Upper lobe of left lung (tissue), 6 donors: ENCODE data around the gene AFF3. TPM values are rescaled to one million over a fixed set of nuclear protein-coding genes. Genes with fewer than 3 reads are reported as not detected.

ENCODE experiments used
- ATAC-seq, 2 donors: fragments of 200-7000 bp; cut with Tn5 transposase; one replicate each; pipeline ENCODE4 v1.9.1; 2022; ENCODE audit warnings: mild to moderate bottlenecking in 2 of 2, moderate library complexity in 2 of 2; ENCODE audit not compliant: low FRiP score in 2 of 2
- DNase-seq, 2 donors: peaks; one replicate each; pipeline ENCODE4 v3.0.0-alpha.2; 2019 to 2020
- H3K27ac ChIP-seq, 4 donors: fragments of 200-600 bp; sonication (generic); one replicate each; pipeline ENCODE4 v1.5.1; 2016 to 2019
- H3K27me3 ChIP-seq, 4 donors: fragments of 200-600 bp; sonication (generic); one replicate each; pipeline ENCODE4 v1.5.1; 2017 to 2019
- H3K36me3 ChIP-seq, 4 donors: fragments of 200-600 bp; sonication (generic); one replicate each; pipeline ENCODE4 v1.5.1; 2016 to 2019
- H3K4me1 ChIP-seq, 4 donors: fragments of 200-600 bp; sonication (generic); one replicate each; pipeline ENCODE4 v1.5.1; 2018 to 2019
- H3K4me3 ChIP-seq, 4 donors: fragments of 200-600 bp; sonication (generic); one replicate each; pipeline ENCODE4 v1.5.1; 2017 to 2019; ENCODE audit warnings: mild to moderate bottlenecking in 2 of 4, moderate library complexity in 1 of 4
- H3K9me3 ChIP-seq, 4 donors: fragments of 200-600 bp; sonication (generic); one replicate each; pipeline ENCODE4 v1.5.1; 2018 to 2019
- CTCF ChIP-seq, 6 experiments: fragments of 450-650 bp in 4 of 6; fragments of 200-600 bp in 2 of 6; sonication (generic) in 2 of 6; IDR thresholded peaks; one replicate each; pipeline ENCODE4 v1.5.1; 2016 to 2019; ENCODE audit warnings: antibody characterized with exemption in 6 of 6
- EP300 ChIP-seq, 4 donors: sonication (generic); formaldehyde crosslinking; IDR thresholded peaks; one replicate each; pipeline ENCODE4 v1.5.1; 2017; ENCODE audit warnings: antibody characterized with exemption in 4 of 4, control low read depth in 2 of 4
- POLR2A ChIP-seq, 4 donors: fragments of 450-650 bp; IDR thresholded peaks; one replicate each; pipeline ENCODE4 v1.5.1; 2016 to 2017; ENCODE audit warnings: antibody characterized with exemption in 4 of 4, mild to moderate bottlenecking in 2 of 4
- POLR2AphosphoS5 ChIP-seq, 2 donors: sonication (generic); formaldehyde crosslinking; IDR thresholded peaks; one replicate each; pipeline ENCODE4 v1.5.1; 2017; ENCODE audit warnings: antibody characterized with exemption in 2 of 2
- WGBS, 2 donors: methylation state at CpG; one replicate each; pipeline ENCODE4 v1.1.5; 2017 to 2018; 5-methylcytosine and 5-hydroxymethylcytosine counted together
- total RNA-seq, 6 donors: library from RNA; depleted of rRNA in 4 of 6; stranded (reverse); fragments of >200 nt in 4 of 6; gene quantifications; one replicate each; pipeline versions ENCODE4 v1.1.0 to v1.2.1, GENCODE V29; 2016 to 2021
- donor health status: DM: no; HTN: no; CAD: no; lungs with moderate emphysema.
- donor health status: DM: no; HTN: yes; CAD: no; lungs with severe emphysema.

The AFF3 gene
- total RNA-seq, 6 donors from 2014 or later = 21.0 to 195 (median 47.9) TPM

GRCh38 chr2:99926986-99927385 lies 215.4 kb downstream of the AFF3 start:
- no peak for TF ChIP-seq CTCF (IDR thresholded peaks at IDR 0.05)
- no peak for TF ChIP-seq POLR2A (IDR thresholded peaks at IDR 0.05)
- TF ChIP-seq EP300 (IDR thresholded peaks at IDR 0.05) = no peak
- no peak for TF ChIP-seq POLR2AphosphoS5 (IDR thresholded peaks at IDR 0.05)
- no peaks in the 10 kb centered on the region for H3K4me1 ChIP-seq
- H3K9me3 ChIP-seq = no peaks in the 10 kb centered on the region
- no peak overlapping the region for H3K4me3 ChIP-seq
- no peaks in the 10 kb centered on the region for H3K36me3 ChIP-seq
- ATAC-seq = no peak
- no peak for DNase-seq
- no peaks in the 10 kb centered on the region for H3K27me3 ChIP-seq
- no peak overlapping the region for H3K27ac ChIP-seq

- no peak for TF ChIP-seq POLR2A (IDR thresholded peaks at IDR 0.05)
- TF ChIP-seq POLR2AphosphoS5 (IDR thresholded peaks at IDR 0.05) = no peak
- TF ChIP-seq EP300 (IDR thresholded peaks at IDR 0.05) = no peak
- no peak for TF ChIP-seq CTCF (IDR thresholded peaks at IDR 0.05)
- WGBS, 2 donors = 89 to 93% methylated on average over 4 of the region's 4 CpGs
- H3K36me3 ChIP-seq = no peaks in the 10 kb centered on the region
- no peak overlapping the region for H3K27ac ChIP-seq
- no peak overlapping the region for H3K4me3 ChIP-seq
- no peaks in the 10 kb centered on the region for H3K9me3 ChIP-seq
- no peaks in the 10 kb centered on the region for H3K27me3 ChIP-seq
- DNase-seq (no peak), ATAC-seq (no peak)
- no peaks in the 10 kb centered on the region for H3K4me1 ChIP-seq
These were observed 216.4 kb downstream of the AFF3 start for GRCh38 chr2:99925960-99926359.

- H3K9me3 ChIP-seq = no peaks in the 10 kb centered on the region
- WGBS, 2 donors = 89 to 92% methylated on average over 6 of the region's 6 CpGs
- no peaks in the 10 kb centered on the region for H3K27me3 ChIP-seq
- DNase-seq = no peak
- no peaks in the 10 kb centered on the region for H3K4me1 ChIP-seq
- TF ChIP-seq CTCF (IDR thresholded peaks at IDR 0.05) = no peak
- TF ChIP-seq POLR2A (IDR thresholded peaks at IDR 0.05) = no peak
- no peak for TF ChIP-seq EP300 (IDR thresholded peaks at IDR 0.05)
- no peak for TF ChIP-seq POLR2AphosphoS5 (IDR thresholded peaks at IDR 0.05)
- no peak overlapping the region for H3K27ac ChIP-seq
- H3K36me3 ChIP-seq = no peaks in the 10 kb centered on the region
- no peak for ATAC-seq
- H3K4me3 ChIP-seq = no peak overlapping the region
These were observed 219.7 kb downstream of the AFF3 start for GRCh38 chr2:99922664-99923063.

GRCh38 chr2:99921903-99922302 lies 220.5 kb downstream of the AFF3 start:
- Histone ChIP-seq H3K27me3 (no peaks in the 10 kb centered on the region), H3K9me3 (no peaks in the 10 kb centered on the region), H3K4me3 (no peak overlapping the region), H3K4me1 (no peaks in the 10 kb centered on the region), H3K27ac (no peak overlapping the region), H3K36me3 (no peaks in the 10 kb centered on the region)
- no peak for DNase-seq
- no peak for TF ChIP-seq CTCF (IDR thresholded peaks at IDR 0.05)
- WGBS, 2 donors = 90 to 96% methylated on average over 3 of the region's 3 CpGs
- ATAC-seq = no peak

- H3K27ac ChIP-seq = no peak overlapping the region
- DNase-seq (no peak), ATAC-seq (no peak)
- no peak overlapping the region for H3K4me3 ChIP-seq
- H3K36me3 ChIP-seq = no peaks in the 10 kb centered on the region
- H3K27me3 ChIP-seq = no peaks in the 10 kb centered on the region
- TF ChIP-seq EP300 (IDR thresholded peaks at IDR 0.05) (no peak), CTCF (IDR thresholded peaks at IDR 0.05) (no peak), POLR2A (IDR thresholded peaks at IDR 0.05) (no peak), POLR2AphosphoS5 (IDR thresholded peaks at IDR 0.05) (no peak)
- WGBS, 2 donors = 95 to 96% methylated on average over 2 of the region's 2 CpGs
- H3K4me1 ChIP-seq = no peaks in the 10 kb centered on the region
- H3K9me3 ChIP-seq = no peaks in the 10 kb centered on the region
These were observed 224.0 kb downstream of the AFF3 start for GRCh38 chr2:99918389-99918788.
